Heart right ventricle (tissue), 16 donors: ENCODE data around the gene WDR1. TPM values are rescaled to one million over a fixed set of nuclear protein-coding genes. Genes with fewer than 3 reads are reported as not detected.

Experiments used
- ATAC-seq, 8 donors: fragments of 200-7000 bp; cut with Tn5 transposase; one replicate each; pipeline ENCODE4 v1.9.1; 2020; ENCODE audit warnings: mild to moderate bottlenecking in 8 of 8, moderate library complexity in 8 of 8, moderate number of reproducible peaks in 1 of 8
- DNase-seq, 2 donors: peaks; one replicate each; pipeline ENCODE4 v3.0.0-alpha.2; 2020
- H3K27ac ChIP-seq, 10 donors: fragments of 200-600 bp; sonication (generic) in 2 of 10; one replicate each; pipeline versions ENCODE4 v1.5.0 to v1.8.0; 2020 to 2022; ENCODE audit warnings: mild to moderate bottlenecking in 3 of 10
- H3K27me3 ChIP-seq, 7 donors: fragments of 200-600 bp; one replicate each; pipeline ENCODE4 v1.8.0; 2021 to 2022; ENCODE audit warnings: mild to moderate bottlenecking in 2 of 7
- H3K36me3 ChIP-seq, 9 donors: fragments of 200-600 bp; sonication (generic) in 1 of 9; one replicate each; pipeline versions ENCODE4 v1.5.0 to v1.8.0; 2020 to 2022; ENCODE audit warnings: mild to moderate bottlenecking in 2 of 9
- H3K4me1 ChIP-seq, 9 donors: fragments of 200-600 bp; sonication (generic) in 1 of 9; one replicate each; pipeline versions ENCODE4 v1.5.0 to v1.8.0; 2020 to 2022; ENCODE audit warnings: mild to moderate bottlenecking in 4 of 9
- H3K4me3 ChIP-seq, 10 donors: fragments of 200-600 bp; sonication (generic) in 2 of 10; one replicate each; pipeline versions ENCODE4 v1.5.0 to v1.8.0; 2020 to 2022; ENCODE audit warnings: mild to moderate bottlenecking in 7 of 10, moderate library complexity in 2 of 10
- H3K9me3 ChIP-seq, 11 donors: fragments of 200-600 bp in 10 of 11; sonication (generic) in 2 of 11; one replicate each; pipeline versions ENCODE4 v1.5.0 to v1.8.0; 2013 to 2022; ENCODE audit warnings: mild to moderate bottlenecking in 2 of 11, control low read depth in 1 of 11, moderate library complexity in 1 of 11
- CTCF ChIP-seq, 9 donors: fragments of 200-600 bp; sonication (generic) in 2 of 9; IDR thresholded peaks; one replicate each; pipeline versions ENCODE4 v1.5.0 to v1.8.0; 2021 to 2022; ENCODE audit warnings: antibody characterized with exemption in 9 of 9, mild to moderate bottlenecking in 5 of 9, moderate library complexity in 1 of 9
- WGBS, 2 donors: extraction: QIAGEN DNeasy Blood & Tissue Kit; methylation state at CpG; one replicate each; pipeline ENCODE4 v1.1.7; 2013; ENCODE audit warnings: inconsistent platforms in 1 of 2; 5-methylcytosine and 5-hydroxymethylcytosine counted together
- intact Hi-C, 10 donors: fragments of 100-400 bp; cut with DNase I; formaldehyde crosslinking; loops; one replicate each; pipeline versions ENCODE4 v1.11.1 to v1.14.2; 2022
- polyA plus RNA-seq, 2 donors: library from polyadenylated mRNA; stranded (reverse); fragments of 200-250 nt; gene quantifications; one replicate each; pipeline ENCODE4 v1.2.3, GENCODE V29; 2013
- total RNA-seq, 10 donors: library from RNA; stranded (reverse); fragmentation: NEBNext Ultra II Directional in 3 of 10; extraction: Animal tissue kit (Norgen Biotek cat#: 25700) in 3 of 10; gene quantifications; one replicate each; pipeline versions ENCODE4 v1.2.1 to v1.2.4, GENCODE V29; 2021 to 2023
- donor health status: Arrhythmogenic right ventricular cardiomyopathy.
- donor health status: ischemic (EF 13 %, LVEDD 7.1; RV severe dilation, severe dysfunction).
- donor health status: healthy with polysubstance abuse.
- donor health status: DM: no; HTN: yes; CAD: no.
- donor health status: DM: no; HTN: no; CAD: no.
- donor health status: ischemic (EF 25% LVEDD 6.9; RV normal size, moderate dysfunction).
- donor health status: ischemic (EF 25% LVEDD 5.7; RV mildly dilated, moderate dysfunction).
- donor health status: healthy.
- donor health status: DM: yes; HTN: yes; CAD: no.
- donor health status: Ischemic cardiomyopathy.
- donor health status: ischemic (EF 35%, LVEDD 5.7; RV mildly dilated, moderate dysfunction).
- donor health status: nonischemic (EF 11% LVEDD 7.7; RV severe dilation, severe dysfunction).
- donor health status: DM: yes; HTN: yes; CAD: no.
- donor health status: PGD.
- donor health status: ischemic (EF 29% LVEDD 5.4; RV normal size, mild dysfunction).
- donor health status: nonischemic (EF 23%, LVEDD 6.1; RV moderate dilation, normal function).

Gene WDR1
- total and polyA plus RNA-seq, 12 donors = 51.9 to 302 (median 177) TPM

- TF ChIP-seq CTCF (IDR thresholded peaks at IDR 0.05) = no peak
- WGBS, 2 donors = 86 to 88% methylated on average over 13 of the region's 13 CpGs
- Histone ChIP-seq H3K36me3 (peaks cover 16 to 100% (median 77%) of the 10 kb centered on the region in 9 donors), H3K4me3 (no peak overlapping the region), H3K27ac (peak overlapping the region in 2 of 10 donors; percentile 78 to 86), H3K9me3 (no peaks in the 10 kb centered on the region), H3K27me3 (no peaks in the 10 kb centered on the region), H3K4me1 (peaks cover 20 to 78% (median 57%) of the 10 kb centered on the region in 9 donors)
- ATAC-seq (no peak), DNase-seq (peak in 1 of 2 donors; percentile 11)
- intact Hi-C loops = no loop called here
These were observed 30.0 kb downstream of the WDR1 start for GRCh38 chr4:10086506-10087120.

- no peaks in the 10 kb centered on the region for H3K27me3 ChIP-seq
- peak in 1 of 2 donors; percentile 2 for DNase-seq
- ATAC-seq = no peak
- peaks cover 20 to 76% (median 54%) of the 10 kb centered on the region in 9 donors for H3K4me1 ChIP-seq
- no peak for TF ChIP-seq CTCF (IDR thresholded peaks at IDR 0.05)
- H3K36me3 ChIP-seq = peaks cover 16 to 100% (median 81%) of the 10 kb centered on the region in 9 donors
- intact Hi-C loops = no loop called here
- H3K27ac ChIP-seq = peak overlapping the region in 5 of 10 donors; percentile 53 to 86 (median 78)
- no peak overlapping the region for H3K4me3 ChIP-seq
- H3K9me3 ChIP-seq = no peaks in the 10 kb centered on the region
- WGBS, 2 donors = 78 to 80% methylated on average over 23 of the region's 23 CpGs
These were observed 30.6 kb downstream of the WDR1 start for GRCh38 chr4:10085828-10086505.

DNA sequence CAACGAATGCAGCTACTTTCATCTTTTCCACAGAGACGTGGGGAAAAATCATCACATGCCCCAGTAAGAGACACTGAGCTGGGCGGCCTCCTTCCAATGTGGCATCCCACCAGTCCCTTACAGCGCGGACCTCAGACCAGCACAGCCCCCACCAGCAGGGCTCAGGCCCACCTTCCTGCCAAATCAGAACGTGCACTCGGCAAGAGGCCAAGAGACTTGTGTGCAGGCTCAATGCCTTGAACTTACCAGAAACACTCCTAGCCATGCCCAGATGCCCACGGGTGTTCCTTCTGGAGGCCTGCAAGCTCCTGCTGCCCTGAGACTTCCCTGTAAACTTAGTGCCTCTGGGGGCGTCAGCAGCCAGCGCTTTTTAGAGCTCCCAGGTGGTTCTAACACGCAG is 31.2 kb downstream of the WDR1 start:
- DNase-seq (peak in 1 of 2 donors; percentile 14), ATAC-seq (peak in 6 of 8 donors; percentile 2 to 15 (median 8))
- H3K9me3 ChIP-seq = no peaks in the 10 kb centered on the region
- H3K4me1 ChIP-seq = peaks cover 20 to 76% (median 54%) of the 10 kb centered on the region in 9 donors
- H3K27ac ChIP-seq = peak overlapping the region in 7 of 10 donors; percentile 33 to 86 (median 71)
- intact Hi-C loops = no loop called here
- TF ChIP-seq CTCF (IDR thresholded peaks at IDR 0.05) = no peak
- no peak overlapping the region for H3K4me3 ChIP-seq
- no peaks in the 10 kb centered on the region for H3K27me3 ChIP-seq
- peaks cover 16 to 100% (median 81%) of the 10 kb centered on the region in 9 donors for H3K36me3 ChIP-seq
- 61 to 66% methylated on average over 11 of the region's 11 CpGs for WGBS, 2 donors

DNA sequence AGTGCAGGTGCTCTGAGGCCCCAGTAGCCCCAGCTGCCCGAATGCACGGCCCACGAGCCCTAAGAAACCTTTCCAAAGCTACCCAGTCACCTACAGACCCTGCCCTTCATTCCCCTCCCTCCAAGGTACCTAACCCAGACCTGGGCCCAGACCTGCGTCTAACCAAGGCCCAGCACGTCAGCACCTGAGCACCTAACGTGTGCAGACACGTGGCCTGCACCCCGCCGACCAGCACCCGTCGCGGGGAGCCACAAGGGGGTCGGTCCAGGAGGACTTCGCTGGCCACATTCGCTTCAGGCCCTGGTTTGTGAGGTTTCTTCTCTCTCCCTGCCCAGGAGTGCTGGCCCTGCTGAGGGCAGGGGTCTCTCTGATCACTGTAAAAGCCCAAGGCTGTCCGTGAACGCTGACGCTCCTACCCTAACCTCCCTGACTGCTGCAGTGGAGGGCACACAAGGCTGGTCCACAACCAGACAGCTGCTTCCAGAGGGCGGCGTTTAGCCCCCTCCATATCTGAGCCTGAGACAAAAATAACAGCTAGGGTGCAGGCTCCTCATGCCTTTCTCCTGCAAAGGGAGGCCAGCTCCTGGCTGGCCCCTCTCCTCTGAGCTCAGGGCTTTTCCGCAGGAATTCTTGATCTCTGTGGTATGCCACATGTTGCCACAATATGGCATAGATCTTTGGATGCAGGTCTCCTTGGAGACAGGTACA is 31.8 kb downstream of the WDR1 start:
- Histone ChIP-seq H3K4me3 (no peak overlapping the region), H3K4me1 (peaks cover 18 to 76% (median 56%) of the 10 kb centered on the region in 9 donors), H3K9me3 (no peaks in the 10 kb centered on the region), H3K36me3 (peaks cover 16 to 100% (median 82%) of the 10 kb centered on the region in 9 donors), H3K27me3 (no peaks in the 10 kb centered on the region), H3K27ac (peak overlapping the region in 8 of 10 donors; percentile 33 to 86 (median 70))
- ATAC-seq (peak; percentile 43 to 77 (median 67)), DNase-seq (no peak)
- 71 to 76% methylated on average over 21 of the region's 21 CpGs for WGBS, 2 donors
- intact Hi-C loops = no loop called here
- TF ChIP-seq CTCF (IDR thresholded peaks at IDR 0.05) = peak in 3 of 9 donors; percentile 33 to 41 (median 37)
